WI38 (cell line): ENCODE data around the gene HVCN1.

Experiments used
- H3K4me3 ChIP-seq: 2 replicates; pipeline ENCODE4 v1.5.1; 2011; ENCODE audit warnings: low read depth, mild to moderate bottlenecking, control low read depth, low read length
- TF ChIP-seq, protein P1 (sequence below): IDR thresholded peaks from 2 replicates; pipeline ENCODE4 v1.5.1; 2012; ENCODE audit warnings: low read depth, mild to moderate bottlenecking, control low read depth, low read length

HVCN1 gene

DNA sequence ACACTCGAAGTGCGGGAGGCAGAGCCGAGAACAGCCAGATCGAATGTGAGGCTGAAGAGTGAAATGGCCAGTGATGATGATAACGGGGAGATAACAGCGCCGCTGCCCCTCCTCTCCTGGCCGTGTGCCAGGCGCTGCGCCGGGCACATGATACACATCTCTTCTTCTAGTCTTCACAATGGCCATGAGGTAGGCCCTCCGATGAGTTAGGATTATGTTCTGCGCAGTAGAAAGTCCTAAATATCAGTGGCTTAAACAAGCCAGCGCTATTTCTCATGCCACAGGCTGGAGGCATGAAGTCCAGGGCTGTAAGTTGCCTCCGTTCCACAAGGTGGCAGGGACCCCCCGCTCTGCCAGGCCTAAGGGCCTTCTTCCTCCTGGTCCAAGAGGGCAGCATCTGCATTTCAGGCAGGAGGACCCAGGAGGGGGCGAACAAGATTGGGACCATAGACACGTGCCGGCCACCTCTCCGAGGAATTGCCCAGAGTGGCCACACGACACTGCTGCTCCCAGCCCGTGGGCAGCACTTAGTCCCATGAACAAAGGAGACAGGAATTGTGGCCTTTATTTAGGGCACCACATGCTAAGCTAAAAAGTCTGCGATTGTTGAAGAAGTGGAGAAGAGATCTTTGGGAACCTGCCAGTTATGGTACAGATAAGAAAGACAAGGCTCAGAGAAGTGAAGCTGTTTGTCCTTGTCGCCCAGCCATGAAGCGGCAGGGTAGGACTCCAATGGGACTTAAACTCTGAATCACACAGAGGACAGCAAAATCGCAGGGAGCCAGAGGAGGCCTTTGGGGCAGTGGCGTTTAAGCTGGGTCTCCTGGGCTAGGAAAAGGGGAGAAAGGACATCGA, 10.9 kb upstream of the HVCN1 start:
- TF ChIP-seq, protein P1, sequence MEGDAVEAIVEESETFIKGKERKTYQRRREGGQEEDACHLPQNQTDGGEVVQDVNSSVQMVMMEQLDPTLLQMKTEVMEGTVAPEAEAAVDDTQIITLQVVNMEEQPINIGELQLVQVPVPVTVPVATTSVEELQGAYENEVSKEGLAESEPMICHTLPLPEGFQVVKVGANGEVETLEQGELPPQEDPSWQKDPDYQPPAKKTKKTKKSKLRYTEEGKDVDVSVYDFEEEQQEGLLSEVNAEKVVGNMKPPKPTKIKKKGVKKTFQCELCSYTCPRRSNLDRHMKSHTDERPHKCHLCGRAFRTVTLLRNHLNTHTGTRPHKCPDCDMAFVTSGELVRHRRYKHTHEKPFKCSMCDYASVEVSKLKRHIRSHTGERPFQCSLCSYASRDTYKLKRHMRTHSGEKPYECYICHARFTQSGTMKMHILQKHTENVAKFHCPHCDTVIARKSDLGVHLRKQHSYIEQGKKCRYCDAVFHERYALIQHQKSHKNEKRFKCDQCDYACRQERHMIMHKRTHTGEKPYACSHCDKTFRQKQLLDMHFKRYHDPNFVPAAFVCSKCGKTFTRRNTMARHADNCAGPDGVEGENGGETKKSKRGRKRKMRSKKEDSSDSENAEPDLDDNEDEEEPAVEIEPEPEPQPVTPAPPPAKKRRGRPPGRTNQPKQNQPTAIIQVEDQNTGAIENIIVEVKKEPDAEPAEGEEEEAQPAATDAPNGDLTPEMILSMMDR: no peak
- no peak overlapping the region for H3K4me3 ChIP-seq

GRCh38 chr12:110698171-110698902, 9.4 kb upstream of the HVCN1 start:
- TF ChIP-seq, protein P1: peak; percentile 49
- no peak overlapping the region for H3K4me3 ChIP-seq

- H3K4me3 ChIP-seq: no peak overlapping the region
- TF ChIP-seq, protein P1: no peak
Observed at GRCh38 chr12:110697236-110697635, 8.3 kb upstream of the HVCN1 start.

DNA sequence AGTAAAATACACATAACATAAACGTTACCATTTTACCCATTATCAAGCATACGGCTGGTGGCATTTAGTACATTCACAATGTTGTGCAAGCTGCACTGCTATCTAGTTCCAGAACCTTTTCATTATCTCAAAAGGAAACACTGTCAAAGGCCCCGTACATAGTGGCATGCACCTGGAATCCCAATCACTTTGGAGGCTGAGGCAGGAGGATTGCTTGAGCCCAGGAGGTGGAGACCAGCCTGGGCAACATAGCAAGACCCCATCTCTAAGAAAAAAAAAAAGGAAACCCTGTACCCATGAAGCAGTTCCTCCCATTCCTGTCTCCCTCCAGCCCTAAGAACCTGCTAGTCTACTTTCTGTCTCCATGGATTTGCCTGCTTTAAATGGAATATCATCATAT, 7.4 kb upstream of the HVCN1 start:
- H3K4me3 ChIP-seq: no peak overlapping the region
- TF ChIP-seq, protein P1: no peak

DNA sequence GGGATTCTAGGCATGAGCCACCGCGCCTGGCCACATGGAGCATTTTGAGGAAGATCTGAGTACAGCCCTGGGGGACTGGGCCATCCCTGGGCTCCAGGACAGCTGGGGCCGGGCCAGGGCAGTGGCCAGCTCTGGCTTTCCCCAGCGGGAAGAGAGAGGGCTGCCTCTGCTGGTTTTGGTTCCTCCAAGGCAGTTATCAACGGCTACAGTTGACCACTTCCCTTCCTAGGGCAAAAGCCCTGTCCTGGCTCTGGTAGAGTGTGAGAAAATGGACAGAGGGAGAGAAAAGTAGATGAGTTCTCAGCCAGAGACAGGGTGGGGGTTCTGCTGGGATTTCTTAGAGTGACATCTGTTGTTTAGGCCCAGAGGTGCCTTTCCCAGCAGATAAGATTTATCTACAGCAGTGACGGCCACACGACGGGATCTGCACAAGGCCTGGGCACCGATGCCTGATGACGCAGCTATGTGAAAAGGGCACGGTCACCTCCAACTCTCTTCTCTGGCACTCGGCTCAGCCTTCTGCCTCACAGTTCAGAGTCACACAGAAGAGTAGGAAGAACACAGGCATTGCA, 5.5 kb upstream of the HVCN1 start:
- TF ChIP-seq, protein P1: no peak
- no peak overlapping the region for H3K4me3 ChIP-seq

DNA sequence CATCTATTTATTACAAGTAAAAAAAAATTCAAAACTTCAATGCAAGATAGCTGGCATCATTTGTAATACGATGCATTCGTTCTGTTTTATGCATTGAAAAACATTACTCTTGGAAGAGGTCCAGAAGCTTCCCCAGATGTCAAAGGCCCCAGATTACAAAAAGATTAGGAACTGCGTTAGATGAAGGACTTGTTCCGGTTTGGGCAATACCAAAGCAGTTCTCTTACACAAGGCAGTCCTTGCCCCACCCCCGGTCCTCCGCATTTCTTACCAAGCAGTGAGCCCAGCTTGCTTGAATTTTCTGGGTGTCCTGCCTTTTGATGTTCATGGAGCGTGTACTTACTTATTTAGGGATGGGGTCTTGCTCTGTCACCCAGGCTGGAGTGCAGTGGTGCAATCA, 4.8 kb upstream of the HVCN1 start:
- H3K4me3 ChIP-seq: no peak overlapping the region
- TF ChIP-seq, protein P1: no peak

- TF ChIP-seq, protein P1: no peak
- H3K4me3 ChIP-seq: no peak overlapping the region
Observed at GRCh38 chr12:110690127-110690430, 1.2 kb upstream of the HVCN1 start.
